Fibroblast of lung (primary cell): ENCODE data around the gene ZNF593OS. TPM values are rescaled to one million over a fixed set of nuclear protein-coding genes. Genes with fewer than 3 reads are reported as not detected.

ENCODE experiments used
- DNase-seq, 2 donors: peaks; one replicate each; pipeline versions ENCODE4 v3.0.0 to v3.0.0-alpha.2; 2010; ENCODE audit warnings: low read depth in 2 of 2
- H2AFZ ChIP-seq: 2 replicates; pipeline ENCODE4 v1.5.1; 2012; ENCODE audit warnings: low read length, control low read depth, inconsistent platforms
- H3K27ac ChIP-seq: 2 replicates; pipeline ENCODE4 v1.5.1; 2011; ENCODE audit warnings: low read length, control low read depth; ENCODE audit not compliant: insufficient read depth
- H3K27me3 ChIP-seq: 2 replicates; pipeline ENCODE4 v1.5.1; 2011; ENCODE audit warnings: mild to moderate bottlenecking, low read length; ENCODE audit not compliant: control insufficient read depth, insufficient read depth
- H3K36me3 ChIP-seq: 2 replicates; pipeline ENCODE4 v1.5.1; 2011; ENCODE audit warnings: low read length; ENCODE audit not compliant: control insufficient read depth, insufficient read depth
- H3K4me1 ChIP-seq: 2 replicates; pipeline ENCODE4 v1.5.1; 2011; ENCODE audit warnings: low read length; ENCODE audit not compliant: control insufficient read depth, insufficient read depth; ENCODE audit errors: extremely low read depth
- H3K4me2 ChIP-seq: 2 replicates; pipeline ENCODE4 v1.5.1; 2011; ENCODE audit warnings: low read length, control low read depth; ENCODE audit not compliant: insufficient read depth; ENCODE audit errors: extremely low read depth
- H3K4me3 ChIP-seq, 4 experiments: fragments of 200-600 bp in 1 of 4; sonication (generic) in 1 of 4; replicated peaks in 1 of 4; 2 replicates each; pipeline ENCODE4 v1.5.1; 2011 to 2016; ENCODE audit warnings: low read length in 4 of 4, low read depth in 3 of 4, mild to moderate bottlenecking in 3 of 4, control low read depth in 2 of 4, inconsistent platforms in 1 of 4, mixed read lengths in 1 of 4; ENCODE audit not compliant: insufficient read depth in 1 of 4; ENCODE audit errors: control extremely low read depth in 1 of 4
- H3K79me2 ChIP-seq: 2 replicates; pipeline ENCODE4 v1.5.1; 2012; ENCODE audit warnings: mild to moderate bottlenecking, low read length, inconsistent platforms; ENCODE audit not compliant: control insufficient read depth, insufficient read depth
- H3K9ac ChIP-seq: 2 replicates; pipeline ENCODE4 v1.5.1; 2011; ENCODE audit warnings: mild to moderate bottlenecking, low read length, control low read depth; ENCODE audit not compliant: insufficient read depth
- H3K9me3 ChIP-seq: 2 replicates; pipeline ENCODE4 v1.5.1; 2012; ENCODE audit warnings: low read depth, low read length; ENCODE audit not compliant: control insufficient read depth, insufficient read depth
- H4K20me1 ChIP-seq: 2 replicates; pipeline ENCODE4 v1.5.1; 2011; ENCODE audit warnings: low read length; ENCODE audit not compliant: control insufficient read depth, insufficient read depth; ENCODE audit errors: extremely low read depth
- CTCF ChIP-seq, 2 donors: IDR thresholded peaks in 1 of 2; conservative IDR thresholded peaks in 1 of 2; 1 replicate in 1 of 2; 2 replicates in 1 of 2; pipeline ENCODE4 v1.5.1; 2011 to 2012; ENCODE audit warnings: low read length in 2 of 2, control low read depth in 1 of 2, inconsistent platforms in 1 of 2, low read depth in 1 of 2, mild to moderate bottlenecking in 1 of 2
- EZH2 ChIP-seq: IDR thresholded peaks from 2 replicates; pipeline ENCODE4 v1.5.1; 2012; ENCODE audit warnings: low read length, control low read depth, mild to moderate bottlenecking; ENCODE audit errors: missing control alignments
- polyA plus RNA-seq, 2 donors: library from polyadenylated mRNA; depleted of rRNA in 1 of 2; stranded (reverse) in 1 of 2; unstranded in 1 of 2; fragments of >200 nt; gene quantifications; 2 replicates each; pipeline ENCODE4 v1.2.1, GENCODE V29; 2011 to 2012; ENCODE audit warnings: missing spikeins in 1 of 2
- total RNA-seq: library from RNA; depleted of rRNA; stranded (reverse); fragments of >200 nt; gene quantifications from 2 replicates; pipeline ENCODE4 v1.2.1, GENCODE V29; 2014

ZNF593OS gene
- total and polyA plus RNA-seq, 2 donors (not counting 1 experiment from before 2014, with no cell fraction given) = not detected

GRCh38 chr1:26212726-26213125 lies 41.1 kb upstream of the ZNF593OS start:
- TF ChIP-seq EZH2 (no peak), CTCF (conservative IDR thresholded peaks at IDR 0.05 in 1 of 2, IDR thresholded peaks at IDR 0.05 in 1 of 2; ENCODE audit: low read depth in 1 of 2, low read length in 2 of 2) (no peak)
- H3K9me3 ChIP-seq = no peaks in the 10 kb centered on the region

GRCh38 chr1:26210147-26210870 lies 38.7 kb upstream of the ZNF593OS start:
- Histone ChIP-seq H3K36me3 (no peaks in the 10 kb centered on the region), H3K9me3 (no peaks in the 10 kb centered on the region), H3K4me1 (no peaks in the 10 kb centered on the region), H2AFZ (no peak overlapping the region), H3K27me3 (peaks cover 8% of the 10 kb centered on the region), H3K27ac (no peak overlapping the region), H3K4me2 (no peak overlapping the region), H3K4me3 (no peak overlapping the region), H3K9ac (no peak overlapping the region), H3K79me2 (no peaks in the 10 kb centered on the region), H4K20me1 (no peaks in the 10 kb centered on the region)
- TF ChIP-seq EZH2 (no peak), CTCF (conservative IDR thresholded peaks at IDR 0.05 in 1 of 2, IDR thresholded peaks at IDR 0.05 in 1 of 2; ENCODE audit: low read depth in 1 of 2, low read length in 2 of 2) (no peak)
- no peak for DNase-seq

More at GRCh38 chr1:26212726-26213125, 41.1 kb upstream of the ZNF593OS start:
- Histone ChIP-seq H3K36me3 (no peaks in the 10 kb centered on the region), H2AFZ (no peak overlapping the region), H3K4me3 (no peak overlapping the region), H3K27ac (no peak overlapping the region), H3K27me3 (peaks cover 15% of the 10 kb centered on the region), H3K4me2 (no peak overlapping the region), H4K20me1 (no peaks in the 10 kb centered on the region), H3K9ac (no peak overlapping the region), H3K79me2 (no peaks in the 10 kb centered on the region), H3K4me1 (no peaks in the 10 kb centered on the region)
- no peak for DNase-seq

GRCh38 chr1:26203642-26204318 lies 32.1 kb upstream of the ZNF593OS start:
- Histone ChIP-seq H3K4me1 (no peaks in the 10 kb centered on the region), H3K36me3 (no peaks in the 10 kb centered on the region), H3K4me2 (no peak overlapping the region), H3K27ac (no peak overlapping the region), H2AFZ (no peak overlapping the region), H3K4me3 (no peak overlapping the region), H4K20me1 (no peaks in the 10 kb centered on the region), H3K79me2 (no peaks in the 10 kb centered on the region), H3K27me3 (peaks cover 4% of the 10 kb centered on the region), H3K9me3 (no peaks in the 10 kb centered on the region), H3K9ac (no peak overlapping the region)
- DNase-seq = no peak
- TF ChIP-seq CTCF (conservative IDR thresholded peaks at IDR 0.05 in 1 of 2, IDR thresholded peaks at IDR 0.05 in 1 of 2; ENCODE audit: low read depth in 1 of 2, low read length in 2 of 2) (no peak), EZH2 (no peak)
